HG03159 (cell line): Measurements from ENCODE around the gene CCNA2.

Experiments
- ATAC-seq: cut with Tn5 transposase; IDR thresholded peaks from one replicate; pipeline ENCODE4 v1.9.1; 2021; ENCODE audit warnings: mild to moderate bottlenecking, moderate library complexity; ENCODE audit not compliant: unreplicated experiment

The CCNA2 gene

DNA sequence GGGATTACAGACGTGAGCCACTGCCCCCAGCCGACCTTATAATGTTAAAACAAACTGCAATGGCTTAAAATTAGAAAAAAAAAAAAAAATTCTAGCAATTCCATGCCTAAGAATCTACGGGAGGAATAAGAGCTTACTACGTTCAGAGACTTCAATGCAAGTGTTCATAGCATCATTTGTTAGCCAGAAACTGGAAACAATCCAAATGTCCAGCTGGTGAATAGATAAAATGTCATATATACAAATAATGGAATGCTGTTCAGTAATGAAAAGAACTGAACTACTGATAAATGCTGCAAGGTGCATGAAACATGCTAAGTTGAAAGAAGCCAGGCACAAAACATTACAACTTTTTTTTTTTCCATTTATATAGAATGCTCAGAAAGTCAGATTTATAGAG is 17.3 kb downstream of the CCNA2 start:
- no peak for ATAC-seq

DNA sequence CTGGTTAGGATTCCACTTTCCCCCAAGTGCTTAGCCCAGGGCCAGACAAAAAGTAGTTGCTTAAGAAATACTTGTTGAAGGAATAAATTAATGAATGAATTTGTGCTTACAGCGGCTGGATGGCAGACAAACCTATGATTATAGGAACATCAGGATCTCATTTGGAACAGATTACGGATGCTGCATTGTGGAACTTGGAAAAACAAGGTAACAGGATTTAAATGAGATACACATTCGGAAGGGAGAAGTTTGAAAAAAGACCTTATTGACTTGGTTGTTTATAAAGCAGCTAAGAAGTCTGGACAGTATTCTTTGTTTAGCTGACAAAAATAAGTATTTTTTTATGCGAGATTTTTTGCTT is 22.0 kb downstream of the CCNA2 start:
- ATAC-seq = no peak

DNA sequence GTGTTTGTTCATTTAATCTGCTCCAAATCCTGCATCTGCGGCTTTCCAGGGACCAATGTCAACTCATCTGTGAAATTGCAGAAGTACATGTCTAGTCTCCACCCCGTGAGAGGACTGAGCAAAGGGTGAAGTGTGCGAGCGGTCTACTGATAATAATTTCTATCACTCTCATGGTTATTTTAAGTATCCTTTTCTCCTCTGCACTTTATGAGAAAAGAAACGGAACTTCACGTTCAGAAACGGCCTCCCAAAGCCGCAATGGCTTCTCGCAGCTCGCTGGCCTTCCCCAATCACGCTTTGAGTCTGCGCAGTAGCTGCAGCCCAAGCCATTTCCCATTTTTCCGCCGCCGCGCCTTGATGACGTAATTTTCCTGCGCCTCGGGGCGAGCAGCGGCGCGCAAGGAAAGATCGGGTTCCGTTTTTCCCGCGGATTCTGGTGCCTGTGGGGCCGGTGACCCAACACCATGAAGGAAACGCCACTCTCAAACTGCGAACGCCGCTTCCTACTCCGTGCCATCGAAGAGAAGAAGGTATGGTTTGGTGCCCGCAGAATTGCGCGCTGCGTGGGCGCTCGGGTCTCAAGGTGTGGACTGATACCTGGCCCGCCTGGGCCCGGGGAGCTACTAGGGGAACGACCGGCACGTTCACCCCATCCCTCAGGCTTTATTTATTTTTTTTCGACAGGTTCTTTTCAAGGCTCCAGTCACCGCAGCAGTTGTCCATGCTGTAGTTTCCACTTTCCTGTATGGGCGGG is 22.5 kb downstream of the CCNA2 start, which contains the start of gene EXOSC9:
Gene EXOSC9, plus strand, starts transcription at position 363 of the 754 bp plus-strand sequence. Its CDS starts 102 bp downstream, at position 465.
- ATAC-seq = peak; percentile 76

DNA sequence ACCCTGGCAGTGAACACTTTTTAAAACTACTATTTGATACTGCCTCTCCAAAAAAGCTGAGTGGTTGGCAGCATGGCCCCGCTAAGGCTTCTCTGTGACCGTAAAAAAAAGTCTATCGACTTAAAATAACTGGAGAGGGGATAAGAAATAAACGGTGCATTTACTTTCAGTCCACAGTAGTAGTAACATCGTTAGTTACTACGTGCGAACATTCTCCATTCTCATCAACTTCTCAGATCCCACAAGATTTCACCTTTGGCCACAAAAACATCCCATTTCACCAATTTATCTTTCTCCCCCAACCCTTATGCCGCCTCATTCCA is 23.1 kb downstream of the CCNA2 start:
- peak; percentile 17 for ATAC-seq

DNA sequence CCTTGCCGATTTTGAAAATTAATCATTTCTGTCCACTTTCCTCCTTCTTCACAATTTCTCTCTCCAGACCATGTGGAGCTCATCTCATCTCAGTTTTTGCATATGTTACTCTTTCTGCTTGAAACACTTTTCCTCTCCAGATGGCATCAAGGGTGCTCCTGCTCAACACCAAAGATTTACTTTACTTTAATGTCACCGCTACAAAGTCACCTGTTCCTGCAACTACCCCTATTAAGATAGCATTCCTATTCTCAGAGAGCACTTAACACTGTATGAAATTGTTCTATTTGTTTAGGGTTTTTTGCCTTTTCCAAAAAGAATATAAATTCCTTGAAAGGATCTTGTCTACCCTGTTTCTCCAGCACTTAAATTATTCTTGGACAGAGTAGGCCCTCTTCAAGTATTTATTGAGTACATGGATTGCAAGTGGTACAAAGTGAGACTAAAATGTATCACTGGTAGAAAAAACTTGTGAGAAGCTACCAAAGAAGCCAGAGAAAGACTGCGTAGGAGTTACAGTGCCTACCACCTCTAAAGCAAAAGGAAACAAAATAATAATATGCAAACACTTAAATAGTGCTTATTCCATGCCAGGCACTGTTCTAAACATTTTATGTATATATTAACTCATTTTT is 23.7 kb downstream of the CCNA2 start:
- ATAC-seq = no peak

DNA sequence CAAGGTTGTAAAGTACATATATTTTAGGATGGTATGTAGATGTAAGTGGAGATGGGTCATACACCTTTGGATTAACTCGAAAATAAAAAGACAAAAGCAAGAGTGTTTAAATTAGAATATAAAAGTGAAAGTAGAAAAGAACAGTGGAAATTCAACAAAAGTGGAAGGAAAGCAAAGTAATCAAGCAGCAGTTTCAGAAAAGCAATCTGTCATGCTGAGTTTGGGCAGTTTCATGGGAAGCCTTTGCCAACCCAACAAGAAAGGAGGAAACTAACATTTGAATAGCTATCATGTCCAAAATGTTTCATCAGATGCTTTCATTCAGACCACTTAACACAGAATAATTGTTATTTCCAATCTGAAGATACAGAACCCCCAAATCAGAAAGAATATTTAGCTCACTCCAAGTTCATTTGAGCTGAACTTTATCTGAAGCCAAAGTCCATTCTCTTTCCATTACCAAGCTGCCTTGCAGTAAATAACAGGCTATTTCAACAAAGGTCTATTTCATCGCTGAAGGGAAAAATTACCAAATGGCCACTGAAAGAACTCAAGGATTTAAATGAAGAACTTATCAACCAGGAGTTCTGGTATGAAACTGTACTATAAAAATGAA is 24.4 kb downstream of the CCNA2 start:
- ATAC-seq = no peak

DNA sequence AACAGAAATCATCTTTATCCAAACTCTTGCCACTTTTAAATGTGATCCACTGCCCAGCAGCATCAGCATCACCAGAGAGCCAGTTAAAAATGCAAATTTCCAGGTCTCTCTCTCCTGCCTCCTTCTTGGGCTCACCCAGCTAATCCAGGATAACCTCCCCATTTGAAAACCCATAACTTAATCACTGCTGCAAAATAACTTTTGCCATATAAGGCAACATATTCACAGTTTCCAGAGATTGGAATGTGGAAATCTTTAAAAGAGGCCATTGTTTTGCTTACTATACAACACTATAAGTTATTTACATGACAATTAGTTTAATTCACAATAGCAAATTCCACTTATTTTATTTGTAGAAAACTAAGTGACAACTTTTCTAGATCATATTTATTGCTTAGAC is 27.4 kb downstream of the CCNA2 start:
- no peak for ATAC-seq

DNA sequence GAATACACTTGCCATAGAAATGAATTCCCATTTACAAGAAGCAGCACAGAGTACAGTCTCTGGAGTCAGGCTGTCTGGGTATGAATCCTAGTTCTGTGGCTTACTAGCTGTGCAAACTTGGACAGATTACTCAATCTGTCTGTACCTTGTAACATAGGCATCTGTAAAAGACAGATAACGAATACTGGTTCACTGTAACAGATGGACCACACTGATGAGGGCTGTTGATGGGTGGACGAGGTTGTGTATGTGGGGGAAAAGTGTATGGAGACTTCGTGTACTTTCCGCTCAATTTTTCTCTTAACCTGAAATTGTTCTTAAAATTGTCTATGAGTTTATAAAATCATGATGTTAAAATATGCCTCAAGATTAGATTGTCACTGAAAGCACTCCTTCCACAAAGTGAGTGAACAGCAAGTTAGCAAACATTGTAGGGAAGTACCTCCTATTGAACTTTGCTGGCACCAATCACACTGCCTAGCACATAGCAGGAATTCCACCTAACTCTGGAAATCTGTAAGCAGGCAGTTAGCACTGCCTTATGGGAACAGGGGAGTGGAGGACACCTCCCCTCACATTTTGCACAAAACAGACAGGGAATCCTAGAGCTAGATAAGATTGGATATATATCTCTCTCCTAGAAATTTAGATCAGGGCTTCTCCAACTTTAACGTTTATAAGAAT is 29.0 kb downstream of the CCNA2 start:
- ATAC-seq = no peak

DNA sequence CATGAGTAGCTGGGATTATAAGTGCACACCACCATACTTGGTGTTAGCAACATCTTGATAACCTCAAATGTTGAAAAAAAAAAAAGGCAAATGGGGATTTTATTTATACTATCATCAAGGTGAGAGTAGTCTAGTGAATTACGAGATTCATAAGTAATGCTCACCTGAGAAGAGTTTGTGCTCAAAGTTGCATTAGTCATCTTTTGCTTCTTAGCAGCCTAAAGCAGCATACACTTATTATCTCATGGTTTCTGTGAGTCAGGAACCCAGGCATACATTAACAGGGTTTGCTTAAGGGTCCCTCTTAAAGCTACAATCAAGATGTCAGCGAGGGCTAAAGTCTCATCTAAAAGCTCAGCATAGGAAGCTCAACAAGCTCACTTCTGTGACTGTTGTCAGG is 30.7 kb downstream of the CCNA2 start:
- ATAC-seq = no peak

DNA sequence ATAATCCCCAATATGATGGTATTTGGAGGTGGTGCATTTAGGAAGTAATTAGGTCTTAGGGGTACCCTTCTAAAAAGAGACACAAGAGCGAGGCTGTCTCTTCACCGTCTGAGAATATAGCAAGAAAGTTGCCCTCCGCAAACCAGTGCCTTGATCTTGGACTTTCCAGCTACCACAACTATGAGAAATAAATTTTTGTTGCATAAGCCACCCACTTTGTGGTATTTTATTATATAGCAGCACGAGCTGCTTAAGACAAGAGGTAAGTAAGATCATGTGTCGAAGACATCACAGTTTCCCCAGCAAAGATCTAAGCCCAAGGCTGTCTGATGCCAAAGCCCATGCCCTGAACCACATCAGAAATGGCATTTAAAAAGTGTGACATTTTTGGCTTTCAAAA is 32.2 kb downstream of the CCNA2 start:
- ATAC-seq = no peak

DNA sequence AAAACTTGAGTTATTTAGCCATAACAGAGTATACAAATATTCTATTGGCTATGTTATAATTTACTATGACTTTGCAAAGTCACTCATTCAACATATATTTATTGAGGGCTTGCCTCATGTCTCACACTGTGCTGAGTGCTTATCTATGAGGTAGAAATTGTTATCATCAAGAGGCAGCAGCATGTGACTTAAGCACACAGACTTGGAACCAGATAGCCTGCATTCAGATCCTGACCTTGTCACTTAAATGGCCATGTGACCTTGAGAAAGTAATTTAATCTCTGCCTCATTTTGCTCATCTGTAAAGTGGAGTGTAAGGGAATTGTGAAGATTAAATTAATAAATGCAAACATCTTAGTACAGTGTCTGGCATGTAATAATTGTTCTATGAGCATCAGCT is 32.7 kb downstream of the CCNA2 start:
- ATAC-seq = no peak

DNA sequence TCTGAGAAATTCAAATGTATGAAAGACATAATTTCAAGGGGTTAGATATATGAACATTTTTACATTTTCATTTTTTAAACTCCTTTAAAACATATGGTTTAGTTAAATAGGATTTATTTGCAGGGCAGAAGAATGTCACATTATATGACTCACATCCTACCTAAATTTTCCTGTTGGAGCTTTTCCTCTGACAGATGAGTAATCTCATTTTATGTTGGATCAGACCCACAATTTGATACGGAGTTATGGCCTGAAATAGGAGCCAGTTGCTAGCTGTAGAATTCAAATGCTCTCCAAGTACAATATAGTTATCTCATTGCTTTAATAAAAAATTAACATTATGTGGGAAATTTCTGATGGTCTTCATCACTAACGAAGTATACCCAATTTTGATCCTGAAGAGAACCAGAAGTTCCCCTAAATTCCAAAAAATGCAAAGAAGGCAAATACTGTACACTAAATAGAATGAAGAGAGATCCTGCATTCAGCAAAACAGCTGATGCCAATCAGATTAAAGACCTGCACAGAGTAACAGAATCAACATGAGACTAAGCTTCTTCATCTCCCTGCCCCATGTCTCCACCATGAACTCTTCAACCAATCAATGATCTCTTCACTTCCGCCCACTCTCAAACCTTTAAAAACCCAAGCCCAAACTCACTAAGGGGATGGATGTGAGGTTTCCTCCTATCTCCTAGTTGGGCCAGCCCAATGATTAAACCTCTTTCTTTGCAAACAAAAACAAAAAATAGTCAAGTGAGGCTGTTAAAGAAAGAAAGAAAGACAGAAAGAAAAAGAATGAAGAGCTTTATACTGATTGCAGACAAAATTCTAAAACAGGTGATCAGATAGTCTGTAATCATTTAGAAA is 33.5 kb downstream of the CCNA2 start:
- ATAC-seq = no peak

DNA sequence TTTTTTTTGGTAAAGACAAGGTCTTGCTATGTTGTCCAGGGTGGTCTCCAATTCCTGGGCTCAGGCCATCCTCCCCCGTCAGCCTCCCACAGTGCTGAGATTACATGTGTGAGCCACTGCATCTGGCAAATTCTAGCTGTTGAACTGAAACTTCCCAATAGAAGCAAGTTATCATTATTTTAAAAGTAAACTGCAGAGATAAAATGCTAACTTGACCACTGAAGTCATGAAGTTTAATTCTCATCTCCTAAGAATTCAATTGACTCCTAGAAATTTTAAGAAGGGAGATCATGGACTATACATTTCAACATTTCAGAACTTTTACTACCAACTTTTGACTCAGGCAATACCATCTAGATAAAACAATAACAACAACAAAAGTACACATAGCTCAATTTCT is 34.2 kb downstream of the CCNA2 start:
- no peak for ATAC-seq

DNA sequence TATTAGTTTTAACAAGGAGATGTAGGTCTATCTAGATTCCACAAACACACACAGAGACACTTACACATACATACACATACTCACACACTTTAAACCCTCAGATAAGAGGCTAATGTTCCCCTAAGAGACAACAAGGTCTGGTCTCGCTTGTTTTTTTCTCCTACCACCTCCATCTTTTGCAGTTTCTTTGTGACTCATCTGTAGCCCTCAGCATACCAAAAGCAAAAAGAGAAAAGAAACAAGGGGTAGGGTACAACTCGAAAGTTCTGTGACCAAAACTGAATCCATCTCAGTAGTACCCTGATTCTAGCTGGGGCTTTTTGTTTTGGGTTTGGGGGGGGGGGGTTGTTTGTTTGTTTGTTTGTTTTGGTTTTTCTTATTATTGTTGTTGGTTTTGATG is 34.8 kb downstream of the CCNA2 start:
- peak; percentile 86 for ATAC-seq

DNA sequence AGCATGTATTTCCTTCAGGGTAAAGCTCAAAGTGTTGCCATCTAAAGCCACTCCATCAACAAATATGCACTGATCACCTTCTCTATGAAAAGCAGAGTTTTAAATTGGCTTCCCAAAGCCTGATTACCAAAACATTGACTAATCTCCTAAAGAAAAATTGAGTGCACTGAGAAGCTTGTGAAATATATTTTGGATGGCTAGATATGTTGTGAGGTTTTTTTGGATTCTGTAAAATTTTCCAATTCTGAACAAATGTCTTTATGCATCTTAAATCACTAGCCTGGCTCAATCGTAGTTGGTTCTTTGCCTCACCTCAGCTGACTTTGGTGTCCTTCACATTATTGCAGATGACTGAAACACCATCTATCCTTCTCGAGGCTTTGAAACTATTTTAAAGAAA is 37.5 kb downstream of the CCNA2 start:
- ATAC-seq = no peak

DNA sequence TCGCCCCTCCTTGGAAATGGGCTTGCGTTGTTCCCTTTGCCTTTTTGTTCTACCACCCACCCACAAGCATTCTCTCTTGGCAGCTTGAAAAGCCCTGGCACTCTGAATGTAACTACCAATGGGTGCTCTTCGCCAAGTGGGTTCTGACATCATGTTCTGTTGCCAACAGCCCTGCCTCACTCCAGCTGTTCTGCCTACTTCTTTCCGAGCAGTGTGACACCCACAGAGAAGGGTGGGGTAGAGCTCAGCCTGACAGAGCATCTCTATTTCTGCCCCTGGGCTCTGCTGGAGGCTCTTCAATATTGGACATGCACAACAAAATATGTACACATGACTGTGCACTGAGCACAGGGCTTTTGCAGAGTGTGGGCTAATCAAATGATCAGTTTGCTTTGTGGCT is 38.2 kb downstream of the CCNA2 start:
- ATAC-seq = no peak

DNA sequence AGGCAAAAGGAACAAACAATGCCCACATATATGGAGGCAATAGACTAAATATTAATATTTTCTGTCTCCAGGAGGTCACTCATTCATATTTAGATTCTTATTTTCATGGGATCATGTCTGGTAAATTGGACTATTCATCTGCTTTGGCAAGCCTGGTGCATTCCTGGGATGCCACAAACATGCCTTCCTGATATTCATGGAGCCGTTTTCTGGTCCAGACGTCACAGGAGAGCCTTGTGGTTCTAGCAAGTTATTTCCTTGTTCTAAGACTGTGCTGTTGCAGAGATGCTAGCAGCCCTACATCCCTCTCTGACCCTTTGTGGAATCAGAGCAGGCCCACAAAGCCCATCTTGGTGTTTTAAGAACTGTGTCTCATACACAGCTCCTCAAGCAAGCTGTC is 38.7 kb downstream of the CCNA2 start:
- no peak for ATAC-seq

DNA sequence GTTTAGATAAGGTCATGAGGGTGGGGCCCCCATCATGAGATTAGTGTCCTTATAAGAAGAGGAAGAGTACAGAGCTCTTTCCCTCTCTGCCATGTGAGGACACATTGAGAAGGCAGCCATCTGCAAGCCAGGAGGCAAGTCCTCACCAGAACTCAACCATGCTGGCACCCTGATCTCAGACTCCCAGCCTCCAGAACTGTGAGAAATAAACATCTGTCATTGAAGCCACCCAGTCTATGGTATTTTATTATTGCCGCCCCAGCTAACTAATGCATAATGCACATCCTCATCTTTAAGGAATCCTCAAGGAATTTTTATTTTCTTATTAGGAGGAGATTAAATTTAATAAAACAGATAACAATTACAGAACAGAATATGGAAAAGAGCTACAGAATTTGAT is 39.3 kb downstream of the CCNA2 start:
- no peak for ATAC-seq

DNA sequence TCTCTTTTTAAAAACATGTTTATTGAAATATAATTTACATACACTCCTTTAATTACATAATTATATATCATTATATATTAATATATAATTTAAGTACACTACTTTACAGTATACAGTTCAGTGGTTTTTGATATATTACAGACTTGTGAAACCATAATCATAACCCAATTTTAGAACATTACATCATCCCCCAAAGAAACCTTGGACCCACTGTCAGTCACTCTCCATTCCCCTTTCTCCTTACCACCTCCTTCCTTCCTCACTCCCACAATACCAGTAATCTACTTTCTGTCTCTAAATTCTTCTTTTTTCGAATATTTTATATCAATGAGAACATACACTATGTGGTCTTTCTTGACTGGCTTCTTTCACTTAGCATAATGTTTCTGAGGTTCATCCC is 40.5 kb downstream of the CCNA2 start:
- no peak for ATAC-seq

DNA sequence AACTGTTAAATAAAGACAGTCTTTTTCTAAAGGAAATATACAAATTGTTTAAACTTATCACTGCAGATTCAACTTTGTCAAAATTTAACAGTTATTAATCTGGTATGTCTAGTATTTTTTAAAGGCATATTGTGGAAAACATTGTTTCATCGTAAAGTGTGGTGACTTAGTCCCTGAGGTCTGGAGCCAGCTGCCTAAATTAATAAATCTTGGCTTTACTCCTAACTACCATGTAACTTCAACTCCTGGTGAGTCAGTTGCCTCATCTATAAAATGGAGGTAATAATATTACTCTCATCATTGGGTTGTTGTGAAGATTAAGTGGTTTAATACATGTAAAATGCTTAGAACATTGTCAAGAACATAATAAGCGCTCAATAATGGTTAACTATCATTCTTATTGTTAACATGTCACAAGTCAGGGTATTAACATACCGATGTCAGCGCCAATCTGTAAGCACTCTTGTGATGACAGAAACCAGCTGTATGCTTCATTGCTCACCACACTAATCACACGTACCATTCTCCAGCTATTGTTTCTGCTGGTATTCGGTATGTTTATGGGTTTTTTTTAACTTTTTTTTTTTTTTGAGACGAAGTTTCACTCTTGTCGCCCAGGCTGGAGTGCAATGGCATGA is 44.6 kb downstream of the CCNA2 start:
- ATAC-seq = no peak
